ENCODE measurements around the gene ALAS1. TPM values are rescaled to one million over a fixed set of nuclear protein-coding genes. Genes with fewer than 3 reads are reported as not detected.
A peak's percentile ranks its signal among the peaks of the same experiment; 100 is the strongest.

ALAS1 gene
- total and polyA plus RNA-seq, 2 experiments from 2014 or later: 17.8 to 42.8 TPM

- TF ChIP-seq CREB1 (CRISPR knock-in tag; IDR thresholded peaks at IDR 0.05; ENCODE audit: low read depth) (no peak), REST (IDR thresholded peaks at IDR 0.05; ENCODE audit: unreplicated experiment) (no peak)
These were observed 21.7 kb upstream of the ALAS1 start (continued) for GRCh38 chr3:52176180-52176752.

- Histone ChIP-seq H3K9me2 (ENCODE audit: insufficient read depth) (no peaks in the 10 kb centered on the region), H3K27me3 (ENCODE audit: insufficient read depth) (no peaks in the 10 kb centered on the region), H3K79me2 (replicated peaks; ENCODE audit: insufficient read depth) (no peaks in the 10 kb centered on the region), H2AFZ (no peak overlapping the region), H3F3A (replicated peaks; ENCODE audit: low read depth) (no peaks in the 10 kb centered on the region), H4K20me1 (replicated peaks; ENCODE audit: insufficient read depth) (no peaks in the 10 kb centered on the region), H3K27ac (ENCODE audit: low read depth) (no peak overlapping the region), H3K36me3 (ENCODE audit: insufficient read depth) (no peaks in the 10 kb centered on the region), H3K4me3 (no peak overlapping the region), H3K4me2 (no peak overlapping the region), H3K4me1 (ENCODE audit: insufficient read depth) (no peaks in the 10 kb centered on the region)
- H3K9me3 Mint-ChIP-seq: no peaks in the 10 kb centered on the region
- no peak; the same call in 2 of the 3 replicates for ATAC-seq
- H3K27me3 Mint-ChIP-seq (ENCODE audit: insufficient read depth, low read depth, poor library complexity): peaks cover 4% of the 10 kb centered on the region
- H3K27ac Mint-ChIP-seq: no peak overlapping the region
- H3K4me3 Mint-ChIP-seq: no peak overlapping the region
- peak; percentile 32 for DNase-seq (ENCODE audit: low spot score)
- no peaks in the 10 kb centered on the region for H3K36me3 Mint-ChIP-seq (ENCODE audit: low read depth)
- H3K4me1 Mint-ChIP-seq: peaks cover 23% of the 10 kb centered on the region
- TF ChIP-seq POLR2AphosphoS5 (IDR thresholded peaks at IDR 0.05; ENCODE audit: low read depth): no peak
- TF ChIP-seq ZNF331 (CRISPR knock-in tag; IDR thresholded peaks at IDR 0.05; ENCODE audit: low read depth): no peak
- no peak for TF ChIP-seq ZNF114 (CRISPR knock-in tag; IDR thresholded peaks at IDR 0.05)
- no peak for TF ChIP-seq ETS1 (IDR thresholded peaks at IDR 0.05)
- no peak for TF ChIP-seq REST (IDR thresholded peaks at IDR 0.05; ENCODE audit: unreplicated experiment)
- no peak for TF ChIP-seq CREB1 (CRISPR knock-in tag; IDR thresholded peaks at IDR 0.05; ENCODE audit: low read depth)
- no peak for TF ChIP-seq STAT1 (IDR thresholded peaks at IDR 0.05; ENCODE audit: unreplicated experiment)
- TF ChIP-seq ZNF462 (CRISPR knock-in tag; IDR thresholded peaks at IDR 0.05): no peak
- TF ChIP-seq NANOG (IDR thresholded peaks at IDR 0.05; ENCODE audit: borderline replicate concordance): no peak
These were observed 20.8 kb upstream of the ALAS1 start for GRCh38 chr3:52176951-52177700.

Measured in GM23338 (cell line).